HepG2 (cell line): ENCODE results near the gene NUP85. TPM values are rescaled to one million over a fixed set of nuclear protein-coding genes. Genes with fewer than 3 reads are reported as not detected.

ENCODE experiments used
- AHDC1 ChIP-seq: sonication (generic); formaldehyde crosslinking; IDR thresholded peaks from 2 replicates; pipeline ENCODE4 v1.5.1; 2020; ENCODE audit warnings: mild to moderate bottlenecking, missing genetic modification reagents, borderline replicate concordance
- ARNTL ChIP-seq: sonication (generic); formaldehyde crosslinking; IDR thresholded peaks from 2 replicates; pipeline ENCODE4 v1.4.0; 2020; ENCODE audit warnings: mild to moderate bottlenecking, missing genetic modification reagents
- ASH2L ChIP-seq: fragments of 300-600, 200-600 bp; sonication (generic); IDR thresholded peaks from 2 replicates; pipeline ENCODE4 v1.7.0; 2017; ENCODE audit warnings: low read depth, mild to moderate bottlenecking, moderate library complexity, mixed read lengths, low read length; ENCODE audit not compliant: insufficient read length
- BCL6 ChIP-seq: IDR thresholded peaks from 2 replicates; pipeline ENCODE4 v1.6.1; 2016; ENCODE audit warnings: missing genetic modification reagents, missing compliant biosample characterization
- FLYWCH1 ChIP-seq: sonication (generic); formaldehyde crosslinking; IDR thresholded peaks from 2 replicates; pipeline ENCODE4 v1.8.1; 2023; ENCODE audit warnings: mild to moderate bottlenecking, missing genetic modification reagents
- HMGXB4 ChIP-seq, 2 experiments: sonication (generic) in 1 of 2; formaldehyde crosslinking in 1 of 2; IDR thresholded peaks; 2 replicates each; pipeline versions ENCODE4 v1.4.0 to v1.6.1; 2018 to 2020; ENCODE audit warnings: missing genetic modification reagents in 2 of 2, borderline replicate concordance in 1 of 2, low read depth in 1 of 2, mild to moderate bottlenecking in 1 of 2, missing biosample characterization in 1 of 2
- KDM3A ChIP-seq: IDR thresholded peaks from 2 replicates; pipeline ENCODE4 v1.6.1; 2018; ENCODE audit warnings: low read depth, missing compliant biosample characterization
- NKX3-1 ChIP-seq: sonication (generic); formaldehyde crosslinking; IDR thresholded peaks from 2 replicates; pipeline ENCODE4 v1.5.0; 2020; ENCODE audit warnings: missing genetic modification reagents
- ONECUT2 ChIP-seq: sonication (generic); formaldehyde crosslinking; IDR thresholded peaks from 2 replicates; pipeline ENCODE4 v1.4.0; 2020; ENCODE audit warnings: missing genetic modification reagents
- RNF2 ChIP-seq: fragments of 450-650 bp; conservative IDR thresholded peaks from 2 replicates; pipeline ENCODE4 v1.6.1; 2016; ENCODE audit warnings: low read depth
- RXRB ChIP-seq: IDR thresholded peaks from 2 replicates; pipeline ENCODE4 v1.6.1; 2016; ENCODE audit warnings: borderline replicate concordance, missing genetic modification reagents, missing compliant biosample characterization
- TOPORS ChIP-seq: sonication (generic); formaldehyde crosslinking; IDR thresholded peaks from 2 replicates; pipeline ENCODE4 v1.8.0; 2023; ENCODE audit warnings: mild to moderate bottlenecking, missing genetic modification reagents
- ZBTB20 ChIP-seq: sonication (generic); formaldehyde crosslinking; IDR thresholded peaks from 2 replicates; pipeline ENCODE4 v1.8.1; 2023; ENCODE audit warnings: missing genetic modification reagents, low read depth, mild to moderate bottlenecking, borderline replicate concordance
- ZBTB39 ChIP-seq: sonication (generic); formaldehyde crosslinking; IDR thresholded peaks from 2 replicates; pipeline ENCODE4 v1.5.0; 2020; ENCODE audit warnings: missing genetic modification reagents
- ZFP36L2 ChIP-seq: sonication (generic); formaldehyde crosslinking; IDR thresholded peaks from 2 replicates; pipeline ENCODE4 v1.4.0; 2020; ENCODE audit warnings: missing genetic modification reagents
- ZNF234 ChIP-seq: sonication (generic); formaldehyde crosslinking; conservative IDR thresholded peaks from 2 replicates; pipeline ENCODE4 v1.5.1; 2020; ENCODE audit warnings: mild to moderate bottlenecking, missing genetic modification reagents
- ZNF331 ChIP-seq: sonication (generic); formaldehyde crosslinking; IDR thresholded peaks from 2 replicates; pipeline ENCODE4 v1.4.0; 2020; ENCODE audit warnings: missing genetic modification reagents
- ZSCAN5A ChIP-seq: sonication (generic); formaldehyde crosslinking; IDR thresholded peaks from 2 replicates; pipeline ENCODE4 v1.8.0; 2022; ENCODE audit warnings: mild to moderate bottlenecking, missing genetic modification reagents, borderline replicate concordance
- polyA plus RNA-seq, 8 experiments: library from polyadenylated mRNA; depleted of rRNA in 3 of 8; stranded (reverse) in 7 of 8; unstranded in 1 of 8; fragments of >200 nt; fragmentation: Illumina TruSeq in 4 of 8; extraction: Trizol in 4 of 8; gene quantifications; 2 replicates each; pipeline versions ENCODE4 v1.2.1 to v1.2.3, GENCODE V29; 2011 to 2016; ENCODE audit warnings: low read depth in 4 of 8, missing spikeins in 1 of 8, mixed read lengths in 1 of 8; ENCODE audit not compliant: insufficient read depth in 1 of 8
- total RNA-seq, 5 experiments: library from RNA; depleted of rRNA; stranded (reverse); fragments of >200 nt; fragmentation: Illumina TruSeq; extraction: Trizol; gene quantifications; 2 replicates each; pipeline ENCODE4 v1.2.3, GENCODE V29; 2016; ENCODE audit warnings: low read depth in 1 of 5

Gene NUP85
- total and polyA plus RNA-seq, 2 of the 13 experiments (the other 11 are each of a cell fraction or from before 2014, with no cell fraction given) = 89.1 to 124 TPM

GRCh38 chr17:75199886-75200618 is 5.4 kb upstream of the NUP85 start (continued):
- 0 out of 2 replicates have a peak, but pooled peaks have one; percentile 35 for TF ChIP-seq ZBTB20 (CRISPR knock-in tag)
- no peak for TF ChIP-seq ARNTL
- peak; percentile 59; the same call in 1 of the 2 replicates for TF ChIP-seq BCL6
- TF ChIP-seq ONECUT2 (CRISPR knock-in tag) = peak; percentile 98
- TF ChIP-seq ZSCAN5A (CRISPR knock-in tag) = no peak
- no peak for TF ChIP-seq KDM3A (CRISPR knock-in tag)
- TF ChIP-seq HMGXB4 (CRISPR knock-in tag; IDR thresholded peaks at IDR 0.05; ENCODE audit: borderline replicate concordance in 1 of 2, low read depth in 1 of 2) = no peak
- no peak for TF ChIP-seq ZNF234 (CRISPR knock-in tag)
- TF ChIP-seq RNF2 = no peak
- peak; percentile 50; the same call in 1 of the 2 replicates for TF ChIP-seq TOPORS (CRISPR knock-in tag)
- TF ChIP-seq FLYWCH1 (CRISPR knock-in tag) = no peak
- no peak for TF ChIP-seq ZFP36L2 (CRISPR knock-in tag)
- no peak for TF ChIP-seq NKX3-1
- peak; percentile 44; the same call in 1 of the 2 replicates for TF ChIP-seq ZBTB39
- TF ChIP-seq AHDC1 (CRISPR knock-in tag) = peak; percentile 78
- TF ChIP-seq RXRB = peak; percentile 41; the same call in 1 of the 2 replicates
- TF ChIP-seq ZNF331 (CRISPR knock-in tag) = no peak; the same call in 1 of the 2 replicates
- TF ChIP-seq ASH2L = peak; percentile 22
